Neural progenitor cell (in vitro differentiated cells): ENCODE results near the gene ACER3. TPM values are rescaled to one million over a fixed set of nuclear protein-coding genes. Genes with fewer than 3 reads are reported as not detected.
"Not testable (repeated sequence)": the region's sequence is repeated elsewhere in the genome, so short reads cannot be mapped to it uniquely, and the experiment has no call there.

ENCODE experiments used
- DNase-seq: peaks from one replicate; pipeline ENCODE4 v3.0.0-alpha.2; 2016; ENCODE audit warnings: low spot score
- H2AFZ ChIP-seq: fragments of 200-600 bp; sonication (generic); replicated peaks from 2 replicates; pipeline ENCODE4 v1.6.1; 2016; ENCODE audit warnings: antibody characterized with exemption
- H3F3A ChIP-seq: fragments of 200-600 bp; sonication (generic); 2 replicates; pipeline ENCODE4 v1.6.1; 2016; ENCODE audit warnings: antibody characterized with exemption, low read depth
- H3K27ac ChIP-seq: fragments of 200-600 bp; sonication (generic); 2 replicates; pipeline ENCODE4 v1.5.1; 2016; ENCODE audit warnings: mild to moderate bottlenecking
- H3K27me3 ChIP-seq: fragments of 200-600 bp; sonication (generic); 2 replicates; pipeline ENCODE4 v1.6.1; 2016; ENCODE audit warnings: mild to moderate bottlenecking, moderate library complexity
- H3K36me3 ChIP-seq: fragments of 200-600 bp; sonication (generic); 2 replicates; pipeline ENCODE4 v1.5.1; 2016
- H3K4me1 ChIP-seq: fragments of 200-600 bp; sonication (generic); 2 replicates; pipeline ENCODE4 v1.6.1; 2016; ENCODE audit warnings: mixed run types
- H3K4me2 ChIP-seq: fragments of 200-600 bp; sonication (generic); 2 replicates; pipeline ENCODE4 v1.6.1; 2016
- H3K4me3 ChIP-seq: fragments of 200-600 bp; sonication (generic); 2 replicates; pipeline ENCODE4 v1.5.1; 2016
- H3K79me2 ChIP-seq: fragments of 200-600 bp; sonication (generic); 2 replicates; pipeline ENCODE4 v1.6.1; 2016; ENCODE audit warnings: low read depth
- H3K9ac ChIP-seq: fragments of 200-600 bp; sonication (generic); 2 replicates; pipeline ENCODE4 v1.6.1; 2016
- H3K9me3 ChIP-seq: fragments of 200-600 bp; sonication (generic); 2 replicates; pipeline ENCODE4 v1.5.1; 2016; ENCODE audit warnings: low read depth
- H4K20me1 ChIP-seq: fragments of 200-600 bp; sonication (generic); 2 replicates; pipeline ENCODE4 v1.6.1; 2016; ENCODE audit warnings: low read depth
- H3K27ac Mint-ChIP-seq: 3 replicates; pipeline ENCODE4 v1.8.0; 2021; ENCODE audit warnings: mixed read lengths
- H3K27me3 Mint-ChIP-seq: 2 replicates; pipeline ENCODE4 v1.8.0; 2022; ENCODE audit warnings: low read depth, mild to moderate bottlenecking, inconsistent platforms, moderate library complexity, mixed read lengths; ENCODE audit not compliant: insufficient read depth
- H3K36me3 Mint-ChIP-seq: 3 replicates; pipeline ENCODE4 v1.8.0; 2021; ENCODE audit warnings: mixed read lengths
- H3K4me1 Mint-ChIP-seq: 3 replicates; pipeline ENCODE4 v1.8.0; 2021; ENCODE audit warnings: mixed read lengths
- H3K4me3 Mint-ChIP-seq: 3 replicates; pipeline ENCODE4 v1.8.0; 2021; ENCODE audit warnings: mild to moderate bottlenecking, moderate library complexity, mixed read lengths
- H3K9me3 Mint-ChIP-seq: 3 replicates; pipeline ENCODE4 v1.8.0; 2020; ENCODE audit warnings: mixed read lengths
- EZH2 ChIP-seq: fragments of 200-600 bp; sonication (generic); IDR thresholded peaks from 2 replicates; pipeline ENCODE4 v1.6.1; 2017; ENCODE audit warnings: antibody characterized with exemption, mild to moderate bottlenecking, moderate library complexity
- EZH2phosphoT487 ChIP-seq: fragments of 200-600 bp; sonication (generic); IDR thresholded peaks from 2 replicates; pipeline ENCODE4 v1.6.1; 2017; ENCODE audit warnings: antibody characterized with exemption
- total RNA-seq: library from RNA; depleted of rRNA; stranded (reverse); fragments of >200 nt; gene quantifications from 2 replicates; pipeline ENCODE4 v1.2.3, GENCODE V29; 2015; ENCODE audit warnings: low replicate concordance
- TF ChIP-seq, protein P1 (sequence below): fragments of 200-600 bp; sonication (generic); IDR thresholded peaks from 2 replicates; pipeline ENCODE4 v1.5.1; 2017; ENCODE audit warnings: antibody characterized with exemption, mild to moderate bottlenecking

ACER3 gene
- total RNA-seq, 1 donor from 2014 or later: 18.9 TPM

DNA sequence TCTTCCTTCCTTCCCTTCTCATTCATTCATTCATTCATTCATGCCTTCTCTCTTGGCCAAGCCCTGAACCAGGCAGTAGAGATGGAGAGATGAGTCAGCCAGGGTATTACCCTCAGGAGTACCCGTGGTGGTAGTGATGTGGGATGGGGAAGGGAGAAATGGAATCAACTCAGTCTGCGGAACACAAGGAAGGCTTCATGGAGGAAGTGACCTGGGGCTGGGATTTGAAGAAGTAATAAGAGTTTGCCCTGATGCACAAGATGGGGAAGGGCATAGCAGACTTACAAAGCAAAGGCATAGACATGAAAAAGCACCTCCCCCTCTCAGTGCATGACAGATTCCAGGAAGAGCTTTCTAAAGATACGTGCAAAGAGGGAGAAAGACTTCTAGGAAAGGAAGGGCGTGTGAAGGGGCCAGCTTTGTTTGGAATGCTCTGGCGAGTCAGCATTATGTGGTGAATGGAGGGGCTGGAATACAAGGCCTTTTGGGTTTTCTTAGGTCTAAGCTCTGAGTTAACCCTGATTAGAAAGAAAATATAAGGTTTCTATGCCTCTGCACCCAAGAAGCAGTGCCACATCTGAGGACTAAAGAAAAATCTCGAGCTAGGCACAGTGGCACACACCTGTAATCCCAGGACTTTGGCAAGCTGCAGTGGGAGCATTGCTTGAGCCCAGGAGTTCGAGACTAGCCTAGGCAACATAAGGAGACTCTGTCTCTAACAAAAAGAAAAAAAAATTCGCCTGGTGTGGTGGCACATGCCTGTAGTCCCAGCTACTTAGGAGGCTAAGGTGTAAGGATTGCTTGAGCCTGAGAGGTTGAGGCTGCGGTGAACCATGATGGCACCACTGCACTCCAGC, 36.4 kb upstream of the ACER3 start:
- Mint-ChIP-seq H3K27me3 (peaks cover 4% of the 10 kb centered on the region), H3K4me3 (no peak overlapping the region), H3K4me1 (peaks cover 9% of the 10 kb centered on the region), H3K36me3 (no peaks in the 10 kb centered on the region), H3K27ac (no peak overlapping the region), H3K9me3 (peaks cover 15% of the 10 kb centered on the region)
- H2AFZ ChIP-seq: no peak overlapping the region
- H3K27me3 ChIP-seq: no peaks in the 10 kb centered on the region
- no peaks in the 10 kb centered on the region for H3K79me2 ChIP-seq
- H3K27ac ChIP-seq: no peak overlapping the region
- H3K9ac ChIP-seq: no peak overlapping the region
- H3K9me3 ChIP-seq: peaks cover 4% of the 10 kb centered on the region
- H4K20me1 ChIP-seq: no peaks in the 10 kb centered on the region
- H3K4me3 ChIP-seq: no peak overlapping the region
- no peaks in the 10 kb centered on the region for H3F3A ChIP-seq
- DNase-seq: no peak
- TF ChIP-seq, protein P1, sequence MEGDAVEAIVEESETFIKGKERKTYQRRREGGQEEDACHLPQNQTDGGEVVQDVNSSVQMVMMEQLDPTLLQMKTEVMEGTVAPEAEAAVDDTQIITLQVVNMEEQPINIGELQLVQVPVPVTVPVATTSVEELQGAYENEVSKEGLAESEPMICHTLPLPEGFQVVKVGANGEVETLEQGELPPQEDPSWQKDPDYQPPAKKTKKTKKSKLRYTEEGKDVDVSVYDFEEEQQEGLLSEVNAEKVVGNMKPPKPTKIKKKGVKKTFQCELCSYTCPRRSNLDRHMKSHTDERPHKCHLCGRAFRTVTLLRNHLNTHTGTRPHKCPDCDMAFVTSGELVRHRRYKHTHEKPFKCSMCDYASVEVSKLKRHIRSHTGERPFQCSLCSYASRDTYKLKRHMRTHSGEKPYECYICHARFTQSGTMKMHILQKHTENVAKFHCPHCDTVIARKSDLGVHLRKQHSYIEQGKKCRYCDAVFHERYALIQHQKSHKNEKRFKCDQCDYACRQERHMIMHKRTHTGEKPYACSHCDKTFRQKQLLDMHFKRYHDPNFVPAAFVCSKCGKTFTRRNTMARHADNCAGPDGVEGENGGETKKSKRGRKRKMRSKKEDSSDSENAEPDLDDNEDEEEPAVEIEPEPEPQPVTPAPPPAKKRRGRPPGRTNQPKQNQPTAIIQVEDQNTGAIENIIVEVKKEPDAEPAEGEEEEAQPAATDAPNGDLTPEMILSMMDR: no peak
- TF ChIP-seq EZH2phosphoT487 (no peak), EZH2 (no peak)
- no peak overlapping the region for H3K4me2 ChIP-seq
- H3K36me3 ChIP-seq: peaks cover 5% of the 10 kb centered on the region
- H3K4me1 ChIP-seq: no peaks in the 10 kb centered on the region

DNA sequence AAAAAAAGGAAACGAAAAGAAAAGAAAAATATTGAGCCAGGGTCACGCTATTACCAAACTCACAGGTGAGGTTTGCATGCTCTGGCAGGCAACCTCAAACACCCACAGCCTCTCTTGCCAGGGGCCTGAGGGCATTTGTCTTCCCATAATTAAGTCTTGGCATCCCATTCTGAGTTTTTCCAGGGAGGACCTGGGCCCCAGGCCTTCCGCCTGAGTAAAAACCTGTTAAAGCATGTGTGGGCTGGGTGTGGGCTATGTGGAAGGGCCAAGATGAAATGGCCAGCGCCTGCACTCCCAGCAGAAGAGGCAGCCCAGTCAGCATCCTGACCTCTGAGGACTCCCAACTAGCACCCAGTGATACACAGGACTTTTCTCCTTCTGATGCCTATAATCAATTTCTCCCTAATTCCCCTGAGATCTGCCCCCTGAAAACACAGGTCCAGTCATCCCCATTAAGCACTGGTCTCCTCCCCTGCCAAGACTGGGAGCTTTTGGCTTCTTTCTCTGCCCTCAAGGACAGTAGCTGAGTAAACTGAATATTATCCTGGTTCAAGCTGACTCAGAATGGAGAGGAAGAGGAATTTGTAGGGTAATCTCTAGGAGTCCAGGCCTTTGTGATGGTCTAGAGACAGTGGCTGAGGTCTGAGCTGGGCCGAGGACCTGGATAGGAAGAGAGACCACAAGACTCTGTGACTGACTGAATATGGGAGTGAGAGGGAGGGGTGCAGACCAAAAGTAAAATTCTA, 35.6 kb upstream of the ACER3 start:
- H3K9ac ChIP-seq: no peak overlapping the region
- TF ChIP-seq EZH2phosphoT487 (no peak), EZH2 (no peak)
- TF ChIP-seq, protein P1: no peak
- Mint-ChIP-seq H3K9me3 (peaks cover 11% of the 10 kb centered on the region), H3K27me3 (peaks cover 5% of the 10 kb centered on the region), H3K36me3 (no peaks in the 10 kb centered on the region), H3K4me3 (no peak overlapping the region), H3K4me1 (peaks cover 9% of the 10 kb centered on the region), H3K27ac (no peak overlapping the region)
- no peak for DNase-seq
- no peaks in the 10 kb centered on the region for H4K20me1 ChIP-seq
- no peaks in the 10 kb centered on the region for H3K27me3 ChIP-seq
- no peaks in the 10 kb centered on the region for H3K4me1 ChIP-seq
- H3K4me2 ChIP-seq: no peak overlapping the region
- H3K9me3 ChIP-seq: peaks cover 4% of the 10 kb centered on the region
- no peak overlapping the region for H3K27ac ChIP-seq
- no peak overlapping the region for H2AFZ ChIP-seq
- no peak overlapping the region for H3K4me3 ChIP-seq
- H3K79me2 ChIP-seq: no peaks in the 10 kb centered on the region
- peaks cover 5% of the 10 kb centered on the region for H3K36me3 ChIP-seq
- no peaks in the 10 kb centered on the region for H3F3A ChIP-seq

DNA sequence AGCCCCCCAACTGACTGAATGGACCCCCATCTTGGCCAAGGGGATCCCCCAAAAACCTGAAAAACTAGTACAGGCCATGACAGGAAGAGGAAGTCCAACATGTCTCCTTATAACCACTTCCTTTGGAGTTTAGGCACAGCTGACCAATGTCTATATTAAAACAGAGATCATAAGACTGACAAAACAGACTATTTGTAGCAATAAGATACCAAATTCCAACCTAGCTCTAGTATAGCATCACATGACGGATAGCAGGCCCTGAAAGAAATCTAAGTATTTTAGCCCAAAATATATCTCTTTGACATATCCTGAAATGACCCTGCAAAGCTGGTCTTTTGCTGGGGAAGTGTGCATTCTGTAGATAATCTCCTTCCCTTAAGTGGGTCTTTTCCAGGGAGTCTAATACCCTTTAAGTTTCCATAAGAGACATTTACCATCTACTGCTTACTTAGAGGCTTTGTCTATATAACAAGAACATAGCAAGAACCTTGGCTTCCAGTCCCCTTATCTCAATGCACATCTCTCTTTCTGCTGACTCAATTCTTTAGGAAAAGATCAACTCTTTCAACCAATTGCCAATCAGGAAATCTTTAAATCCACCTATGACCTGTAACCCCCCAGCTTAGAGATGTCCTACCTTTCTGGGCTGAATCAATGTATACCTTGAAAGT, 34.9 kb upstream of the ACER3 start:
- Mint-ChIP-seq H3K27ac (no peak overlapping the region), H3K27me3 (peaks cover 7% of the 10 kb centered on the region), H3K4me1 (peaks cover 9% of the 10 kb centered on the region), H3K36me3 (no peaks in the 10 kb centered on the region), H3K4me3 (no peak overlapping the region), H3K9me3 (peaks cover 9% of the 10 kb centered on the region)
- Histone ChIP-seq H3K9ac (no peak overlapping the region), H3K27ac (no peak overlapping the region), H3F3A (no peaks in the 10 kb centered on the region), H2AFZ (no peak overlapping the region), H3K4me2 (no peak overlapping the region), H4K20me1 (no peaks in the 10 kb centered on the region), H3K4me1 (no peaks in the 10 kb centered on the region), H3K79me2 (no peaks in the 10 kb centered on the region), H3K9me3 (peaks cover 4% of the 10 kb centered on the region), H3K4me3 (no peak overlapping the region), H3K27me3 (no peaks in the 10 kb centered on the region), H3K36me3 (peaks cover 5% of the 10 kb centered on the region)
- no peak for DNase-seq
- TF ChIP-seq EZH2 (no peak), EZH2phosphoT487 (no peak)
- TF ChIP-seq, protein P1: no peak

DNA sequence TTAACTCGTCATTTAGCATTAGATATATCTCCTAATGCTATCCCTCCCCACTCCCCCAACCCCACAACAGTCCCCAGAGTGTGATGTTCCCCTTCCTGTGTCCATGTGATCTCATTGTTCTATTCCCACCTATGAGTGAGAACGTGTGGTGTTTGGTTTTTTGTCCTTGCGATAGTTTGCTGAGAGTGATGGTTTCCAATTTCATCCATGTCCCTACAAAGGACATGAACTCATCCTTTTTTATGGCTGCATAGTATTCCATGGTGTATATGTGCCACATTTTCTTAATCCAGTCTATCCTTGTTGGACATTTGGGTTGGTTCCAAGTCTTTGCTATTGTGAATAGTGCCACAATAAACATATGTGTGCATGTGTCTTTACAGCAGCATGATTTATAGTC, 34.2 kb upstream of the ACER3 start:
- not testable (repeated sequence) for H3K27ac Mint-ChIP-seq

DNA sequence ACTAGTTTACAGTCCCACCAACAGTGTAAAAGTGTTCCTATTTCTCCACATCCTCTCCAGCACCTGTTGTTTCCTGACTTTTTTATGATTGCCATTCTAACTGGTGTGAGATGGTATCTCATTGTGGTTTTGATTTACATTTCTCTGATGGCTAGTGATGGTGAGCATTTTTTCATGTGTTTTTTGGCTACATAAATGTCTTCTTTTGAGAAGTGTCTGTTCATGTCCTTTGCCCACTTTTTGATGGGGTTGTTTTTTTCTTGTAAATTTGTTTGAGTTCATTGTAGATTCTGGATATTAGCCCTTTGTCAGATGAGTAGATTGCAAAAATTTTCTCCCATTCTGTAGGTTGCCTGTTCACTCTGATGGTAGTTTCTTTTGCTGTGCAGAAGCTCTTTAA, 33.7 kb upstream of the ACER3 start:
- not testable (repeated sequence) for H3K79me2 ChIP-seq, H3K4me3 Mint-ChIP-seq, H3K36me3 Mint-ChIP-seq, H3K4me2 ChIP-seq, H3K27me3 Mint-ChIP-seq, H3K4me1 ChIP-seq, H3K27ac Mint-ChIP-seq, H4K20me1 ChIP-seq, H3K4me1 Mint-ChIP-seq, H3K9me3 Mint-ChIP-seq, H2AFZ ChIP-seq, DNase-seq, H3K27ac ChIP-seq, H3K9ac ChIP-seq, H3F3A ChIP-seq, H3K27me3 ChIP-seq, H3K4me3 ChIP-seq, H3K9me3 ChIP-seq, H3K36me3 ChIP-seq

More for the DNA sequence above, 34.2 kb upstream of the ACER3 start:
- not testable (repeated sequence) for H3K79me2 ChIP-seq, H3K4me3 ChIP-seq, H3F3A ChIP-seq, H3K4me3 Mint-ChIP-seq, H3K36me3 ChIP-seq, H3K27ac ChIP-seq, H3K9ac ChIP-seq, DNase-seq, H3K27me3 Mint-ChIP-seq, H3K27me3 ChIP-seq, H3K4me2 ChIP-seq, H3K9me3 Mint-ChIP-seq, H4K20me1 ChIP-seq, H3K4me1 ChIP-seq, H3K4me1 Mint-ChIP-seq, H2AFZ ChIP-seq, H3K9me3 ChIP-seq, H3K36me3 Mint-ChIP-seq
